Measurements from ENCODE around the gene MXRA8. TPM values are rescaled to one million over a fixed set of nuclear protein-coding genes. Genes with fewer than 3 reads are reported as not detected.
A peak's percentile ranks its signal among the peaks of the same experiment; 100 is the strongest.

MXRA8 gene
- total and polyA plus RNA-seq, 4 donors: 38.5 to 213 (median 66.9) TPM

- no peak for TF ChIP-seq CTCF (IDR thresholded peaks at IDR 0.05; ENCODE audit: control extremely low read depth, extremely low read depth)
- H3K9ac ChIP-seq (ENCODE audit: insufficient read depth in 1 of 2, low read length in 2 of 2): no peak overlapping the region
- 66 to 83% methylated on average over 16 of the region's 16 CpGs for WGBS, 2 donors
These were observed 13.0 kb downstream of the MXRA8 start for GRCh38 chr1:1345384-1345783.

DNA sequence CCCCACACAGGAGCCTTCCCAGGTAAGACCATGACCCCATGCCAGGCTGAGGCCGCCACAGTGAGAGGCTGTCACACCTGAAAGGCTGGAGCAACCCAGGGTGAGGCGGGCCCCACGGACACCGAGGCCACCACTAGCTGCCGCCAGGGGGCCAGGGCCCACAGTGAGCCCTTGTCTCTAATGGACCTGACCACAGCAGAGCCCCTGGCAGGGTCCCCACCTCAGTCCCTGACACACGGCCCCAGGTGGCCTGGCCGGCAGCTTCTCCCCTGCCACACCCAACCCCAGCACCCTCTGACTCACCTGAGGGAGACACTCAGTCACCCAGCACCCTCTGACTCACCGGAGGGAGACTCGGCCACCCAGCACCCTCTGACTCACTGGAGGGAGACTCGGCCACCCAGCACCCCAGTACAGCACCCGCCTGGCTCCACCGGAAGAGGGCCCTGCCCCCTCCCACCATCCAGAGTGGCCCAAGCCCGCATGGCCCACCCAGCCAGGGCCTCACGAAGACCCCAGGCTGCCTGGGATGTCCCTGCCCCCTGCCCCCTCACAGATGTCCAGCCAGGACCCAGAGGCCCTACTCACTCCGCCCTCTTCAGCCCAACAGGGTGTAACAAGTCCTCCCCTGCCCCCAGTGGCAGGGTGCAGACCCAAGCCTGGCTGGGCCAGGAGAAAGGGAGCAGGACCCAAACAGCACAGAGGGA, 13.5 kb downstream of the MXRA8 start:
- H3K9me3 ChIP-seq (ENCODE audit: control insufficient read depth in 4 of 4, insufficient read depth in 3 of 4, low read length in 3 of 4): no peaks in the 10 kb centered on the region
- H3K27me3 ChIP-seq (ENCODE audit: control insufficient read depth in 3 of 3, insufficient read depth in 3 of 3, low read length in 2 of 3): no peaks in the 10 kb centered on the region
- no peak for TF ChIP-seq CTCF (IDR thresholded peaks at IDR 0.05; ENCODE audit: control extremely low read depth, extremely low read depth)
- H3K4me1 ChIP-seq (ENCODE audit: control insufficient read depth in 5 of 5, insufficient read depth in 5 of 5, low read length in 5 of 5): peaks cover 0 to 32% (median 14%) of the 10 kb centered on the region in 5 donors
- no peak overlapping the region for H3K4me3 ChIP-seq
- H3K36me3 ChIP-seq (ENCODE audit: control insufficient read depth in 4 of 4, insufficient read depth in 4 of 4, low read length in 4 of 4): peaks cover 0 to 18% (median 4%) of the 10 kb centered on the region in 4 donors
- DNase-seq (no peak), ATAC-seq (ENCODE audit: insufficient read depth, low FRiP score) (peak; percentile 38)
- WGBS, 2 donors: 70 to 76% methylated on average over 13 to 15 of the region's 15 CpGs
- peak overlapping the region in 1 of 2 donors; percentile 76 for H3K27ac ChIP-seq (ENCODE audit: low read depth in 1 of 2, low read length in 1 of 2)
- H3K9ac ChIP-seq (ENCODE audit: insufficient read depth in 1 of 2, low read length in 2 of 2): no peak overlapping the region

More at GRCh38 chr1:1345384-1345783, 13.0 kb downstream of the MXRA8 start:
- H3K27me3 ChIP-seq (ENCODE audit: control insufficient read depth in 3 of 3, insufficient read depth in 3 of 3, low read length in 2 of 3): no peaks in the 10 kb centered on the region
- no peak overlapping the region for H3K4me3 ChIP-seq
- no peak for DNase-seq
- no peak for ATAC-seq (ENCODE audit: insufficient read depth, low FRiP score)
- no peaks in the 10 kb centered on the region for H3K9me3 ChIP-seq (ENCODE audit: control insufficient read depth in 4 of 4, insufficient read depth in 3 of 4, low read length in 3 of 4)
- peaks cover 0 to 32% (median 14%) of the 10 kb centered on the region in 5 donors for H3K4me1 ChIP-seq (ENCODE audit: control insufficient read depth in 5 of 5, insufficient read depth in 5 of 5, low read length in 5 of 5)
- H3K36me3 ChIP-seq (ENCODE audit: control insufficient read depth in 4 of 4, insufficient read depth in 4 of 4, low read length in 4 of 4): peaks cover 0 to 13% (median 4%) of the 10 kb centered on the region in 4 donors
- H3K27ac ChIP-seq (ENCODE audit: low read depth in 1 of 2, low read length in 1 of 2): peak overlapping the region in 1 of 2 donors; percentile 76

DNA sequence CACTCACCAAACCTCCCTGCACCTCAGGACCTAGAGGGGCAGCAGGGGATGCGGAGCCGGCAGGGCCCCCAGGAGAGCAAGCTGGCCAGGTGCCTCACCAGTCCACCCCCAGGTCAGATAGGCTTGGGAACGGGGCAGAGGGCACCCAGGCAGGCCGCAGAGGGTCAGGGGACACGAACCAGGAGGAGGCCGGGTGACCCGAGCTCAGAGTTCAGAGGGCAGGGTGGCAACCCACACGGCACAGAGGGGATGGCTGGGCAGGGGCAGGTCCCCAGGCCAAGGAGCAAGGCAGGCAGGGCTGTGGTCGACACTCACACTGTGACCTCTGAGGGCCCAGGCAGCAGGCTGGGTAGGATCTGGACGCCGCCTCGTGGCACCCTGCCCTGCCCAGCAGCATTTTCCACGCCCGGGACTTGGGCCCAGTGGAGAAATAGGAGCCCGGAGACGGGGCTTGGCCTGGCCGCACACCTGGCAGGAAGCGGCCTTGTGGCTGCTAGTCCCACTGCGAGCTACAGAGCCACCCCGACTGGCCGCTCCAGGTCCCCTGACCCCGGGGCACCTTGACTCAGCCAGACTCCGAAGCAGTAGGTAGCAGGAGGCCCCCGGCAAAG, 14.4 kb downstream of the MXRA8 start:
- no peak overlapping the region for H3K9ac ChIP-seq (ENCODE audit: insufficient read depth in 1 of 2, low read length in 2 of 2)
- H3K4me1 ChIP-seq (ENCODE audit: control insufficient read depth in 5 of 5, insufficient read depth in 5 of 5, low read length in 5 of 5): peaks cover 0 to 32% (median 14%) of the 10 kb centered on the region in 5 donors
- peaks cover 0 to 27% (median 6%) of the 10 kb centered on the region in 4 donors for H3K36me3 ChIP-seq (ENCODE audit: control insufficient read depth in 4 of 4, insufficient read depth in 4 of 4, low read length in 4 of 4)
- DNase-seq (no peak), ATAC-seq (ENCODE audit: insufficient read depth, low FRiP score) (no peak)
- H3K9me3 ChIP-seq (ENCODE audit: control insufficient read depth in 4 of 4, insufficient read depth in 3 of 4, low read length in 3 of 4): no peaks in the 10 kb centered on the region
- peak overlapping the region in 1 of 2 donors; percentile 57 for H3K27ac ChIP-seq (ENCODE audit: low read depth in 1 of 2, low read length in 1 of 2)
- H3K27me3 ChIP-seq (ENCODE audit: control insufficient read depth in 3 of 3, insufficient read depth in 3 of 3, low read length in 2 of 3): no peaks in the 10 kb centered on the region
- TF ChIP-seq CTCF (IDR thresholded peaks at IDR 0.05; ENCODE audit: control extremely low read depth, extremely low read depth): no peak
- WGBS, 2 donors: 93 to 94% methylated on average over 20 to 24 of the region's 24 CpGs
- H3K4me3 ChIP-seq: no peak overlapping the region

All from lung (tissue), 12 donors.